ENCODE measurements around the gene SENP1. TPM values are rescaled to one million over a fixed set of nuclear protein-coding genes. Genes with fewer than 3 reads are reported as not detected.

Gene SENP1
- total RNA-seq = 10 to 100 TPM in 2 of 4 donors, 1 to 10 TPM in 2; 2.2 to 20.3 (median 10.5) TPM

DNA sequence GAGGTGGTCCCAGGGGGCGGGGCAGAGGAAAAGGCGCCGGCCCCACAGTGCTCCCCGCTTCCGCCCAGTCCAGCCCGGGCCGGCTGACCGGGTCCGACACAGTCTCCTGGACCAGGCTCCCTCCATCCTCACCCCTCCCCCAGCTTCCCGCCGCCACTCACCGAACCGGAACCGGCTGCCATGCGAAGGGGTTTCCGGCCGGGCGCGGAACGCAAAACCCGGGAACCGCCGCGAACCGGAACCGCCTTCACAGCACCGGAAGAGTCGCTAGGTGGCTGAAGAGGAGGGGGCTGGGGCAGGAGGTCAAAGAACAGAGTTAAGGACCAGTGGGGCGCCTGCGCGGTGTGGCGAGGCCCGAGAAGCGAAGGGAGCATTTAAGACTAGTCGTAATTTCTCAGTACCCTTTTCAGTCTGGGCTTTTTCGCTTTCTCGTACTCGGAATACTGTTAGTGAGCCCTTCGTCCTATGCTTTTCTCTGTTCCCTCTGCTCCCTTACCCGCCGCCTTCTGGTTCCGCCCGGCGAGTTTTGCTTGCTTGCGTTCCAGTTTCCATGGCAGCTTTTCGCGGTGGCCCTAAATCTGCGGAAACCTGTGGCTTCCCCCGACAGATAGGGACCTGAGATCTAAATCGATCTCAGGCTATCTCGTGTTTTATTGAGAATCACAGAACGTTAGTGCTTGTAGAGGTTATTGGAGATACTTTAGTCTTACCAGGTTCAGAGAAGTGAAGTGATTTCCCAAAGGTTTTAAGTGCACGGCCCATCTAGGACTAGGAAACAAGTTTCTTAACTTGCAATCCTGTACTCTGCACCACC is at the start of gene SENP1:
Gene SENP1, minus strand, starts transcription at position 213 of the 814 bp plus-strand sequence. CDS start 4,607 bp downstream, outside the sequence.
- no peaks in the 10 kb centered on the region for H3K9me3 ChIP-seq
- intact Hi-C loops (cut with DNase I; ENCODE audit: low total_unique reads) (loop anchor here (10.0 kb wide), 1 partner anchor 49 kb away; the partner anchor contains the start of gene ASB8), in situ Hi-C loops (cut with MboI; ENCODE audit: low pct_ligation_motif_present in 1 of 4, low pct_unique_long_range_greater_than_20kb in 1 of 4, low sequenced_read_pairs in 3 of 4) (loop anchor here in 1 of 4 donors (10.0 kb wide), 1 partner anchor 59 kb away; no protein-coding TSS in a partner anchor)
- no peaks in the 10 kb centered on the region for H3K27me3 ChIP-seq
- no peaks in the 10 kb centered on the region for H3K36me3 ChIP-seq
- peak within 1 kb of the TSS; percentile 83 to 91 (median 87) for H3K4me3 ChIP-seq
- H3K27ac ChIP-seq = peak within 1 kb of the TSS; percentile 90 to 94 (median 93)
- peaks cover 8 to 21% (median 17%) of the 10 kb centered on the region in 4 donors for H3K4me1 ChIP-seq
- WGBS, 2 donors (ENCODE audit: low coverage in 1 of 2) = 0% methylated on average over 8 to 53 of the region's 53 CpGs
- peak; percentile 90 for DNase-seq
- TF ChIP-seq POLR2A (IDR thresholded peaks at IDR 0.05) (peak; percentile 38), EP300 (IDR thresholded peaks at IDR 0.05; ENCODE audit: low read depth) (no peak), POLR2AphosphoS5 (IDR thresholded peaks at IDR 0.05) (peak; percentile 15 to 64 (median 57))
- TF ChIP-seq, protein P1, sequence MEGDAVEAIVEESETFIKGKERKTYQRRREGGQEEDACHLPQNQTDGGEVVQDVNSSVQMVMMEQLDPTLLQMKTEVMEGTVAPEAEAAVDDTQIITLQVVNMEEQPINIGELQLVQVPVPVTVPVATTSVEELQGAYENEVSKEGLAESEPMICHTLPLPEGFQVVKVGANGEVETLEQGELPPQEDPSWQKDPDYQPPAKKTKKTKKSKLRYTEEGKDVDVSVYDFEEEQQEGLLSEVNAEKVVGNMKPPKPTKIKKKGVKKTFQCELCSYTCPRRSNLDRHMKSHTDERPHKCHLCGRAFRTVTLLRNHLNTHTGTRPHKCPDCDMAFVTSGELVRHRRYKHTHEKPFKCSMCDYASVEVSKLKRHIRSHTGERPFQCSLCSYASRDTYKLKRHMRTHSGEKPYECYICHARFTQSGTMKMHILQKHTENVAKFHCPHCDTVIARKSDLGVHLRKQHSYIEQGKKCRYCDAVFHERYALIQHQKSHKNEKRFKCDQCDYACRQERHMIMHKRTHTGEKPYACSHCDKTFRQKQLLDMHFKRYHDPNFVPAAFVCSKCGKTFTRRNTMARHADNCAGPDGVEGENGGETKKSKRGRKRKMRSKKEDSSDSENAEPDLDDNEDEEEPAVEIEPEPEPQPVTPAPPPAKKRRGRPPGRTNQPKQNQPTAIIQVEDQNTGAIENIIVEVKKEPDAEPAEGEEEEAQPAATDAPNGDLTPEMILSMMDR (IDR thresholded peaks at IDR 0.05) = peak; percentile 23 to 77 (median 34)

DNA sequence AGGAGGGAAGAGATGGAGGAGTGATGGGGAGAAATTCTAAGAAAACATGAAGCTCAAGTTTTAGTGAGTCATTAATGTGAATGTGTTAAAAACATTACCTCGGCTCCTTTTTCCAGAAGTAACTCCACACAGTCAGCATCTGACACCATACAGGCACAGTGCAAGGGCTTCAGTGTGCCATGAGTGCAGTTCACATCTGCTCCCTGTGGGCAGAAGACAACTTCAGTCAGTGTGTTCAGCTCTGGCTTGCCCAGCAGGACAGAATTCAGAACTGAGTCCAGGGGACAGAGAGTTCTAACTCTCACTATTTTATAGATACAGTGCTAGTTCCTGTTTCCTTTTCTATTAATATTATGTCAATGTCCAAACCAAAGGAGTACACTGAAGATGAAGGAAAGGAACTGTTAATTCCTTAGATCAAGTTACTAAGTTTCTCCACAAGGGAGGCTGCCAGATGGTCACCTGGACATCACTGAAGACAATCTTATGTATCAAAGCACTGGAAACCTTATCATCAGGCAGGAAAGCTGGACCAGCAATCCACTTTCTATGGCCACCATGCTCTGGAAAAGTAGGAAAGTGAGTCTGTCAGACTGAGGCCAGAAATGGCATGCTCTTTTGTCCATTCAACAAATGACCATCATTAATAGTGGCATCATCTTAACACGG is 45.4 kb upstream of the SENP1 start:
- Histone ChIP-seq H3K27ac (no peak overlapping the region), H3K4me1 (peaks cover 2 to 14% (median 4%) of the 10 kb centered on the region in 4 donors), H3K4me3 (no peak overlapping the region), H3K27me3 (no peaks in the 10 kb centered on the region), H3K9me3 (no peaks in the 10 kb centered on the region), H3K36me3 (peaks cover 0 to 61% (median 23%) of the 10 kb centered on the region in 4 donors)
- intact Hi-C loops (cut with DNase I; ENCODE audit: low total_unique reads) = loop anchor here (10.0 kb wide), 1 partner anchor 46 kb away; the partner anchor contains the start of gene SENP1
- in situ Hi-C loops (cut with MboI; ENCODE audit: low pct_ligation_motif_present in 1 of 4, low pct_unique_long_range_greater_than_20kb in 1 of 4, low sequenced_read_pairs in 3 of 4) = loop anchor here in 3 of 4 donors (25.0 kb wide), 2 partner anchors 189 to 289 kb away; partner anchors contain the start of gene TMEM106C (in 3 of the 3)
- WGBS, 2 donors (ENCODE audit: low coverage in 1 of 2) = 71 to 80% methylated on average over 1 to 2 of the region's 2 CpGs
- TF ChIP-seq, protein P1 (IDR thresholded peaks at IDR 0.05) = no peak
- TF ChIP-seq POLR2AphosphoS5 (IDR thresholded peaks at IDR 0.05) = no peak
- TF ChIP-seq POLR2A (IDR thresholded peaks at IDR 0.05) = no peak
- TF ChIP-seq EP300 (IDR thresholded peaks at IDR 0.05; ENCODE audit: low read depth) = no peak
- no peak for DNase-seq

DNA sequence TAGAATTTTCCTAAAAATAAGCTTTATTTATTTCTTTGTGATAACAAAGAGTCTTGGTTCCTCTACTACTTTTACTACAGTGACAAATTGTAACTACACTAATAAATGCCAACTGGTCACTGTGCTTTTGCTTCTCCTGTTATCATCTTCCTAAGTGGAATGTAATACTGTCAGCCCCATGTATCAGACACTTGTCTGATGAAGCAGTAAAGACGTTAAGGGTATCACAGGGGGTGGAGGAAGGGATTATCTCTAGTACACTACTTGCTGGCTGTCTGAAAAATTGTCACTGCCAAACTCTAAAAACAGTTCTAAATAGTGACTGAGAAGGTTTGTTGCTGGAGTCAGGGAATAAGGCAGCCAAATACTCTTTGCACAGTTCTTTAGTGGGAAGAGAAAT is 40.1 kb upstream of the SENP1 start:
- Histone ChIP-seq H3K36me3 (peaks cover 0 to 68% (median 29%) of the 10 kb centered on the region in 4 donors), H3K27me3 (no peaks in the 10 kb centered on the region), H3K4me3 (no peak overlapping the region), H3K9me3 (no peaks in the 10 kb centered on the region), H3K4me1 (no peaks in the 10 kb centered on the region), H3K27ac (no peak overlapping the region)
- intact Hi-C loops (cut with DNase I; ENCODE audit: low total_unique reads) (no loop called here), in situ Hi-C loops (cut with MboI; ENCODE audit: low pct_ligation_motif_present in 1 of 4, low pct_unique_long_range_greater_than_20kb in 1 of 4, low sequenced_read_pairs in 3 of 4) (no loop called here)
- TF ChIP-seq POLR2A (IDR thresholded peaks at IDR 0.05) (no peak), EP300 (IDR thresholded peaks at IDR 0.05; ENCODE audit: low read depth) (no peak), POLR2AphosphoS5 (IDR thresholded peaks at IDR 0.05) (no peak)
- TF ChIP-seq, protein P1 (IDR thresholded peaks at IDR 0.05) = no peak
- DNase-seq = no peak
- WGBS, 2 donors (ENCODE audit: low coverage in 1 of 2) = 48 to 50% methylated on average over 1 of the region's 1 CpG

DNA sequence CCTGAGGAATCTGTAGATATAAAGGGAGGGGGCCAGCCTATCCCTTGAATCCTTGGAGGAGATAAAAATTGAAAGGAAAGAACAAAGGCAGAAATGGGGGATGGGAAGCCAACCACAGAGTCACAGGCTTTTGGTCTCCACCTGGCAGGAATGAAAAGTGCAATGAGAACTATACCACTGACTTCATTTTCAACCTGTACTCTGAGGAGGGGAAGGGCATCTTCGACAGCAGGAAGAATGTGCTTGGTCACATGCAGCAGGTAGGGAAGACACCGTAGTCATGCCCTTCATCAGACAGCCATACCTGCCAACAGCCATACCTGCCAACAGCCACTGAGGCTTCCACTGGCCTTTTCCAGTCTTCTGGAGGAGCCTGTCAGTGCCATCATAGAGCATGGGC is 38.0 kb upstream of the SENP1 start:
- 92% methylated on average over 2 of the region's 2 CpGs; no CpG with 5 or more reads in 1 of the 2 donors for WGBS, 2 donors (ENCODE audit: low coverage in 1 of 2)
- H3K27me3 ChIP-seq = no peaks in the 10 kb centered on the region
- H3K27ac ChIP-seq = no peak overlapping the region
- in situ Hi-C loops (cut with MboI; ENCODE audit: low pct_ligation_motif_present in 1 of 4, low pct_unique_long_range_greater_than_20kb in 1 of 4, low sequenced_read_pairs in 3 of 4) = no loop called here
- H3K4me3 ChIP-seq = no peak overlapping the region
- no peaks in the 10 kb centered on the region for H3K9me3 ChIP-seq
- peaks cover 0 to 48% (median 19%) of the 10 kb centered on the region in 4 donors for H3K36me3 ChIP-seq
- TF ChIP-seq POLR2A (IDR thresholded peaks at IDR 0.05) (no peak), POLR2AphosphoS5 (IDR thresholded peaks at IDR 0.05) (no peak), EP300 (IDR thresholded peaks at IDR 0.05; ENCODE audit: low read depth) (no peak)
- TF ChIP-seq, protein P1 (IDR thresholded peaks at IDR 0.05) = no peak
- H3K4me1 ChIP-seq = no peaks in the 10 kb centered on the region
- no peak for DNase-seq
- intact Hi-C loops (cut with DNase I; ENCODE audit: low total_unique reads) = no loop called here
